ENCODE measurements around the gene ATXN7. TPM values are rescaled to one million over a fixed set of nuclear protein-coding genes. Genes with fewer than 3 reads are reported as not detected.

ATXN7 gene
- total RNA-seq, 1 experiment from 2014 or later: 4.8 TPM

DNA sequence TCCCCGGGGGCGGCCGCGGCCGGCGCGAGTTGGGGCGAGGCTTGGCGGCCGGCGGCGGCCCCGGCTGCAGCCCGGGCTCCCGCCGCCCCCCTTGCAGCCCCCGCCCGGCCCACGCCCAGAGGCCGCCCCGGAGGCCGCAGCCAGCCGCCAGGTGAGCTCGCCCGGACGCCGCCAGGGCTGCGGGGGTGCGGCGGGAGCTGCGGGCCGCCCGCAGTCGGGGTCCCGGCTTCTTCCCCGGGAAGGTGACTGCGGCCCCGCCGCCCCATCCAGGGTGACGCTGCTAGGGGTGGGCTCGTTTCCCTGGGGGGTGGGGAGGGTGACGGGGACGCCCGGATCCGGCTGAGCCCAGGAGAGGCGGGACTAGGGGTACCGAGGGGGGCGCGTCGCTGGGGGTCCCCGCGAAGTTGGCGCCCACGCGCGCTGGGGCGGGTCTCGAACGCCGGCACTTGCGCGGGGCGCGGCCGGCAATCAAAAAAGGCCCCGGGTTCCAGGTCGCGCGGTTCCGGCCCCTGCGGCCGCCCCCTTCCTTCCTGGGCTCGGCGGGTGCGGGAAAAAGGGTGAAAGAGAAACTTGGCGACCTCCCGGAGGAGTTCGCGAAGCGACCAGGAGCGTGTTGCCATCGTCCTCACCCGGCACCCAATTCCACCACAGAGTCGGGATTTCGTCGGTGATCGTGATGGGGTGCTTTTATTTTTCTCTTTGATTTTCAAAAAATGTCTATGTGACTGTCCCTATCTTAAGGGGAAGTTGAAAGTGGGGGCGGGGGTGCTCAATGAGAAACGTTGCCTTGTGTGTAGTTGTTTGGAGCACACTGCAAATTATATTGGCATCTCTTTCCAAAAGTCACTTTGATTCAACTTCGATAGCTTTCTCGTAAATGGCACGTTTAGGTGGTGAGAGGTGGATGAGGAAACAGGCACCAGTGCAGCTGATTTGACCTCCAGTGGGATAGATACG lies 619 bp downstream of the ATXN7 start:
- DNase-seq (ENCODE audit: low read depth): peak; percentile 30

DNA sequence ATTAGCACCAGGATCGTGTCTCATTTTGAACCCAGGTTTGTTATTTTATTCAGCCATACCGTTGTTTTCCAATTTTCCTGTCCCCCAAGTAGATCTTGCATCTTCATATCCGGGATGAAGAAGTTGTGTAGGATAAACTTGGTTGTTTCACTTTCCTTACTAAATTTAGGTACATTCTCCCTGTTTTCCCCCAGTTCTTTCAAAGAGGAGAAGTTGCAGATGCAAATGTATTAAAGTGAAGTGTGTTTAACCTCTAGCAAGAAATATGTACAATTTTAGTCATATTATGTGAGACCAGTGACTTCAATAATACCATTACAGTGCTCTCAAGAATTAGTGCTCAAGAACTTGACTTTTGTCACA lies 1.3 kb downstream of the ATXN7 start:
- no peak for DNase-seq (ENCODE audit: low read depth)

DNA sequence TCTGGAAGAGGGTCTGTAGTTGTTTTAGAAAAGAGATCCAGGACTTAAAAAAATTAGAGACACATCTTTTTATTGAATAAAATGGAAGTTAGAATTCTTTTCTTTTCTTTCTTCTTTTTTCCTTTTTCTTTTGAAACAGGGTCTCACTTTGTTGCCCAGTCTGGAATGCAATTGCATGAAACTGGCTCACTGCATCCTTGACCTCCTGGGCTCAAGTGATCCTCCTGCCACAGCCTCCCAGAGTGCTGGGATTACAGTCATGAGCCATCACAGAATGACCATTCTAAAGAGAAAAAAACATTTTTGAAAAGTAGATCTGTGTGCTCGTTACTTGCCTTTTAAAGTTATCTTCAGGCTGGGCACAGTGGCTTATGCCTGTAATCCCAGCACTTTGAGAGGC lies 3.6 kb downstream of the ATXN7 start:
- no peak for DNase-seq (ENCODE audit: low read depth)

DNA sequence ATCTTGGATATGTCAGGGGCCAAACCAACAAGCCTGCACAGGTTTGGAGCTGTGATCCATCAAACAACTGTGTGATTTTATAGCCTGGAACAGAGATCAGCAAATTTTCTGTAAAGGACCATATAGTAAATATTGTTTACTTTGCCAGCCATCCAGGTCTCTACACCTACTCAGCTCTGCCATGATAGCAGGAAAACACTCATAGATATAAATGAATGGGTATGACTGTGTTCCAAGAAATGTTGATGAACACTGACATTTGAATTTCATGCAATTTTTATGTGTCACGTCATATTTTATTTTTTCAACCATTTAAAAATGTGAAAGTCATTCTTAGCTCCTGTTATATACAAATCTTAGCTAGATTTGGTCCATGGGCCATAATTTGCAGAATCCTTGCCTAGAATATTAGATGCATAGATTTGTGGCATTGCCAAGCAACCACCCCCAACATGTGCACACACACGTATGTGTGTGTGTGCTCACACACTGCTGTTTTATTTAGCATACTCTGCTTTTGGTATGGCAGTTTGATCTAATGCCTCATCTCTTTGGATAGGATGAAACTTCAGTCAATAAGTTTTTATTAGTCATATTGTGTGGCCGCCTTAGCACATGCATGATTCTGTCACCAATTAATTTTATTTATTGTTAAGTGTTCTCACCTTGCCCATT lies 6.4 kb downstream of the ATXN7 start:
- no peak for DNase-seq (ENCODE audit: low read depth)

- no peak for DNase-seq (ENCODE audit: low read depth)
Observed at GRCh38 chr3:63870615-63871005, 6.9 kb downstream of the ATXN7 start.

DNA sequence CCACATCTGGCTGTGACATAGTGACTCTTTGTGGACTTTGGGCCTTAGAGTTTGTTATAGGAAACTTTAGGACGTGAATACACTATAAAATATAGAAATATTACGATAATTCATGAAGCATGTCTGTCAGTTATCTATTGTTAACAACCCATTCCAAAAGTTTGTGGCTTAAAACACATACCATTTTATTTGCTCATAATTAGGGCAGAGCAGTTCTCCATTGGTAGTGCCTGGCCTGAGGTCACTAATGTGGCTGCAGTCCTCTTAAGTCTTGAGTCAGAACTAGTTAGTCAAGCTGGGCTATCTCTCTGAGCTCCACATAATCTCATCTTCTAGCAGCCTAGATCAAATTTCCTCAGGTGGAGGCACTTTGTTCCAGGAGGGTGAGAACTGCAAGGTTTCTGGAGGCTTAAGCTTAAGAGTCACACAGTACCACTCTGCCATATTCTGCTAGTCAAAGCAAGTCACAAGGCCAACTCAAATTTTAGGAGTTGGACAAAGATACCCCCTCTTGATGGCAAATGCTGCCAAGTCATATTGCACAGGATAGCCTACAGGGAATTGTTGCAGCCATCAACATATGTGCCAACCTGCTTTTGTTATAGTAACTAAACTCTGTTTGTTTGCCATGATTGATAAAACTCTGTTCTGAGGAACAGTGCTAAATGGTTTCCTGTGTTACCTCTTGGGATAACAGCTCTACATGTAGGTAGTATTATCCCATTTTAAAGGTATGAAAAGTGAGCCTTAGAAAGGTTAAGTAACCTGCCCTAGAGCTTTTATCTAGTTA lies 8.7 kb downstream of the ATXN7 start:
- peak; percentile 67 for DNase-seq (ENCODE audit: low read depth)

- no peak for DNase-seq (ENCODE audit: low read depth)
Observed at GRCh38 chr3:63874769-63875168, 11.1 kb downstream of the ATXN7 start.

DNA sequence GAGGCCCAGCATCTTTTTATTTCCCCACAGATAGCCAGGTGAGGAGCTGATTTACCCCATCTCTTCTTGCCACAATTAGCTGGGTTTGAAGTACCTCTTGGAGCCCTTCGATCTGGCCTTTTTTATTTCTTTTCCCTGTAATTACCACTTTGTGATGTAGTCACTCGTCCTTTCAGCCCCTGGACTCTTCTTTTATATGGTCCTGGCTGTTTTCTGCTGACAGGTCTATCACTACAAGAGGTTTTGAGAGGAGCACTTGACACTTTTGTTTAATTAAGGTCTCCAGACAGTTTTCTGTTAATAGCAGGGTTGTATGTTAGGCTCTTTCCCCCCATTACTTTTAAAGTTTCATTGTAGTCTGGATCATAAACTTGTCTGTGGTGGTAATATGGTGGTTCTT lies 11.8 kb downstream of the ATXN7 start:
- no peak for DNase-seq (ENCODE audit: low read depth)

- no peak for DNase-seq (ENCODE audit: low read depth)
Observed at GRCh38 chr3:63876260-63876659, 12.6 kb downstream of the ATXN7 start.

DNA sequence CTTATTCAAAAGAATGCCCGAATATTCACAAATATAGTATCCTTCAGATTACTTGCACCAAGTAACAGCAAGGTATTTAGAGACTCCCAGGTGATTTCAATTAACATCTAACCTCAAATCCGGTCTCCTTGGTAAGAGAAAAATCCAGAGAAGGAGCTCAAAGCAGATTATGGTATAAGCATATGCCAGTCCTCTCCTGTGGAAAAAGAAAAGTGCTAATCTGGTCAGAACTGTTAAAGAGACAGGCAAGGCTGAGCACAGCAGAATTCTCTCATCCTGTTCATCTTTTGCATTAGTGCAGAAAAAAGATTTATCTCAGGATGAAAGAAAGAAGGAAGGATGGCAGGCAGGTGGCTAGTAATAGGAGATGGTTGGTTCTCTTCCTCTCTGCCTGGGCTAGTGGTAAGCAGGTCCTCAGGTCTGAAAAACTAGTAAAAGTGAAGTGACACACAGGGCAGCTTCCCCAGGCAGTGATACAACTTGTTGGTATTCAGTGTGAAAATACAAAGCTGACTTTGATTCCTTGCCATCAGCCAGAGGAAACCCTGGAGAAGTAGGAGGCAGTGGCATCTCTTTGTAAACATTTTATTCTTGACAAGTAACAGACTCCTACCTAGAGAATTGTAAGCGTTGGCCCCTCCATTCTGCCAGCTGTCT lies 14.2 kb downstream of the ATXN7 start:
- no peak for DNase-seq (ENCODE audit: low read depth)

DNA sequence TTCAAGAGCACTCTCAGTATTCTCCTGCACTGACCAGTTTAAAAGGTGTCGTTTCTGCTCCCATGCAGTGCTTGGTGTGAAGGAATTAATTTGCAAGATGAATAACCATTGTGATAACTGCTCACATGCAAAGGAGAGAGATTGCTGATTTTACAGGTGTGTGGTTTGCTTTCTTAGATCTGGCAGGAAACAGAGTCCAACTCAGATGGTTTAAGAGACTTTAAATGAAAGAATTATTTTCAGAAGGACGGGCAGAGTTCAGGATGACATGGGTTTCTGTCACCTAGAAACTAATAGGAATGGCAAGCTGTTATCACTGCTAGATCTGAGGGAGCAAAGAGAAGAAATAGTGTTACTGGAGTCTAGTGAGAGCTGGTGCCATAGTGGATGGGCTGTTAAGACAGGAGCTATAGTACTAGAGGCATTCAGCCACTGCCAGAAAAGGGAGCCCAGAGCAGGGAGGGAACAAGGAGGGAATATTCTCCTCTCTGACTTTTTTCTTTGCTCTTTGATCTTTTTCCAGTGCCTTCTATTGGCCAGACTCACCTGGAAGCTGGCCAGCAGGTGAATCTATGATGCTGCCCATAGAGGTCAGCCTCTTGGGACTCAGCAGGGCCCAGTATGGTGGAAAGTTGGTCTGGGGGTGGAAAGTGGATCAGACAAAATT lies 14.9 kb downstream of the ATXN7 start:
- no peak for DNase-seq (ENCODE audit: low read depth)

DNA sequence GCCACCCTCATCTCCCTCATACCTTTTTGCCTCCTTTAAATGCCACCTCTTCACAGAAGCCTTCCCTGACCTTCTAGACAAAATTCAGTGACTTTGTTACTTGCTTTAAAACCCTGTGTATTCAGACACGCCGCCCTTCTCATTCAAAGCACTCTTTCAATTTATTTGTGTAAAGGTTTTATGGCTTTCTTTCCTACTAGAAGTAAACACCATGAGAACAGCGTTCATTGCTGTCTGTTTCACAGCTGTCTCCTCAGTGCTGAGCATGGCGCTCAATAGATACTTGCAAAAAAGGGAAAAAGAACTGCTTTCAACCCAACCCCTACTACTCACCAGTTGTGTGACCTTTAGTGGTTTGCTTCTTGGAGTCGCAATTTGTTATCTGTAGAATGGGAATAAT lies 17.0 kb downstream of the ATXN7 start:
- DNase-seq (ENCODE audit: low read depth): no peak

DNA sequence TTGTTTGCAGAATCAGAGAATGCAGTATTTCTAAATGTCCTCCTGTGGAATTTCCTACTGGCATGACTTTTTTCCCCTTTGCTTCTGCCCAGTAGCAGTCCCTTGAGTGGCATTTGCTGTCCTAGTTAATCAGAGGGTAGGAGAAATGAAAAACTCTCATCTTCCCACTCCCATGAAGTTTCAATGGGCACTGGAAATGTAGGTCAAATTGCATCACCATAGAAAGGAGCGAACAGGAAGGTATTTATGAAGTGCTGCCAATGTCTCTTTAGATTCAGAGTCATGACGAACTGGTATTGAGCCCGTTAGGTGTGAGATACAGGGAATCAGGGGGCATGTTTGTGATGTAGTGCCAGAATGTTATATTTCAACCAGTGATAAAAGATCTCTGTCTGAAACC lies 23.2 kb downstream of the ATXN7 start:
- DNase-seq (ENCODE audit: low read depth): no peak

- DNase-seq (ENCODE audit: low read depth): no peak
Observed at GRCh38 chr3:63891518-63891917, 27.9 kb downstream of the ATXN7 start.

DNA sequence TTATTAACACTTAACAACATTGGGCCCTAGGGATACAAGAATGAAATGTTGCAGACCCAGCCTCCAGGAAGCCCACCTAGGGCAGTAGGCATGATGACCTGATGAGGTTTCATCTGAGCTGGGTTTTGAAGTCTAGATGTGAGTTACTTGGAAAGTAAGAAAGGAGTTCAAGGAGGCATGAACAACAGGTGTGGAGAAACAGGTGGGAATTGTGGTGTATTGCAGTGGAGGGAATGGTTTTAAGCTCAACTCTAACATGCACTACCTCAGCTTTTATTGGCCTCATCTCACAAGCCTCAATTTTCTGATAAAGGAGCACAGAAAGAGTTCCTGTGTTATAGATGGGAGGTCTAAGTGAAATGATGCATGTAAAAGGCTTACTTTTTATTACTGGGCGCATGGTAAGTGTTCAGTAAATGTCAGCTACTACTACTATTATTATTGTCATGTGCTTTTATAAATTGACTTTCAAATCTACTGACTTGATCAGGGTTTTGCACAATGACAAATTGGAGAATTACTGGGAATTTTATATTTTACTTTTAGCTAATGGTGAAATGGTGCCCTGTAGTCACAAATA lies 29.2 kb downstream of the ATXN7 start:
- no peak for DNase-seq (ENCODE audit: low read depth)

DNA sequence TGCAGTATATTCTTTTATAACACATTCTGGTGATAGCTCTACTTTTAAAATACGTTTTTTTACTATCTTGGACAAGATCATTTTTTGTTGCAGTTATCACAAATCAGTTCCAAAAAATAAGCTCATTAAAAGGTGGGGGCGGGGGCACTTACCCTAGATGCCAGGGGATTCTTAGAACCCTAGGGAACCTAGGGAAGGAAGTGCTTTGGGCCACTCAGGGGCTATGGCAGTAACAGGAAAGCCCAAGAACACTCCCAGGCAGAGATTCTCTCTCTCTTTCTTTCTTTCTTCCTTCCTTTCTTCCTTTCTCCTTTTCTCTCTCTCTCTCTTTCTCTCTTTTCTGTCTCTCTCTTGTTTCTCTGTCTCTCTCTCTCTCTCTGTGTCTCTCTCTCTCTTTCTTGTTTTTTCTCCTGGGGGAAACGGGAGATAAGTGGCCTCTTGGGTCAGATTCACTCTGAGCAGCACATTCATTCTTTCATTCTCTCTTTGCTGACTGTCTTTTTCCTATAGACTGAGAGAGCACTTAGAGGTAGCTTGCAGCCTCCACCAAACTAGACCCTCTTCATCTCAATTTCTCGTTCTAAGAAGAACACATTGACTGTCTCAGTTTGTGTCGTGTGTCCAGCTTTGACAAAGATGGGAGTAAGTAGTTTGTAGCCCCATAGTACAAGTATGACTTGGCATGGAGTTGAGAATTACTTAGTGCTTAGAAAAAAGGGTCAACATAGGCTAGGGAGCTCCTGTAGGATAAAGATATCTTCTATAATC lies 31.9 kb downstream of the ATXN7 start:
- DNase-seq (ENCODE audit: low read depth): no peak

DNA sequence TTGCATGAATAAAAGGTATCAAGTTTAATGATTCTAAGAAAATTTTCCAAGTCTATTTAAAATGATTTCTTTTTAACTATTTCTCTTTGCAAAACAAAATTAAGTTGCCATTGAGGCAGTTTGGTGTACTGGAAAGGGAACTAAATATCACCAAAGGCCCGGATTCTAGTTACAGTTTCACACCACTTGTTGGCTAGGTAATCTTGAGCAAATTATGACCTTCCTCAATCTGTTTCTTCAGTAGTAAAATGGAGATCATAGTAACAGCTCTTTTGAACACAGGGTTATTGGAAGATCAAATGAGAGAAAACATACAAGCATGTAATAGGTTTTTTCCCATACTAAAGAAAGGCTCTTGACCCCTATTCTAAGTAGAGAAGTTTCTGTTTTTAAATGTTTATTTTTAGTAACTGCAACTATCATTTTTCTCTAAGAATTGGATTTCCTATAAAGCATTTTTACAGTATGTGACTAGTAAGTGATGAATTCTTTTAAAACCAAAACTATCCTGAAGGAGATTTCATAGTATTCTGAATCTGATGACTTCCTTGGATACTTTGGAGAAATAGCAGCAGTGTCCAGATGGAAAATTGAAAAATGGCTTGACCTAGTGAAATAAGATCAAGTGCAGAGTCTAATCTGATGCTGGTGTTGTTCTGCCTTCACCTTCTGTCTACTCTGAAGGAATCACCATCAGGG lies 32.8 kb downstream of the ATXN7 start:
- no peak for DNase-seq (ENCODE audit: low read depth)

DNA sequence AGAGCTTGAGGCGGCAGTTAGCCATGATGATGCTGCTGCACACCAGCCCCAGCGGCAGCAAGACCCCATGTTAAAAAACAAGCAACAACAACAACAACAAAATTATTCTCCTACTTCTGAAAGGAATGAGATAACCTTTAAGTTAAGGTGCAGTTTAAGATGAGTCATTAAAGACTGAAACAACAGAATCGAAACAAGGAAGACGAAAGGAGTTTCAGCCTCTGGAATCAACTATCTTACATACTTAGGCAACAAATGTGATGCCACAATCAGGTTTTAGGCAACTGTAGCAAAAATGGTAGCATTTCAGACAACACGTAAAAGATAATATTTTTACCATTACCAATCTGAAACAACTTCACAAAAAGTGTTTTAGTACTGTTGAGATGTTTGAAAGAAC lies 36.3 kb downstream of the ATXN7 start:
- DNase-seq (ENCODE audit: low read depth): no peak

- DNase-seq (ENCODE audit: low read depth): no peak
Observed at GRCh38 chr3:63900459-63900858, 36.8 kb downstream of the ATXN7 start.
